Colonic mucosa (tissue), 4 donors: ENCODE measurements around the gene MCTP1. TPM values are rescaled to one million over a fixed set of nuclear protein-coding genes. Genes with fewer than 3 reads are reported as not detected.

Experiments used
- DNase-seq: peaks from one replicate; pipeline ENCODE4 v3.0.0-alpha.2; 2020
- H3K27ac ChIP-seq: fragments of 200-600 bp; one replicate; pipeline ENCODE4 v1.8.0; 2021
- H3K27me3 ChIP-seq: fragments of 200-600 bp; one replicate; pipeline ENCODE4 v1.8.0; 2021
- H3K36me3 ChIP-seq: fragments of 200-600 bp; one replicate; pipeline ENCODE4 v1.8.0; 2021
- H3K4me1 ChIP-seq: fragments of 200-600 bp; one replicate; pipeline ENCODE4 v1.8.0; 2021; ENCODE audit warnings: mild to moderate bottlenecking
- H3K4me3 ChIP-seq: fragments of 200-600 bp; one replicate; pipeline ENCODE4 v1.8.0; 2021
- H3K9ac ChIP-seq, 2 donors: one replicate each; pipeline ENCODE4 v1.7.0; 2013; ENCODE audit warnings: control low read depth in 2 of 2, low read depth in 2 of 2, low read length in 2 of 2
- H3K9me3 ChIP-seq: fragments of 200-600 bp; one replicate; pipeline ENCODE4 v1.8.0; 2021
- CTCF ChIP-seq: fragments of 200-600 bp; IDR thresholded peaks from one replicate; pipeline ENCODE4 v1.8.0; 2022; ENCODE audit warnings: antibody characterized with exemption, mild to moderate bottlenecking
- intact Hi-C: fragments of 100-400 bp; cut with DNase I; formaldehyde crosslinking; loops from one replicate; pipeline ENCODE4 v1.14.1; 2022
- total RNA-seq, 2 donors: library from RNA; stranded (reverse); fragmentation: NEBNext Ultra II Directional in 1 of 2; extraction: Animal tissue kit (Norgen Biotek cat#: 25700) in 1 of 2; gene quantifications; one replicate each; pipeline ENCODE4 v1.2.1, GENCODE V29; 2021
- donor health status: healthy.
- donor health status: DM: no; HTN: no; CAD: no.
- donor health status: DM: no; HTN: no; CAD: no.

MCTP1 gene
- total RNA-seq, 2 donors from 2014 or later: 2.8 to 10.3 TPM

- Histone ChIP-seq H3K9me3 (no peaks in the 10 kb centered on the region), H3K27me3 (no peaks in the 10 kb centered on the region), H3K27ac (no peak overlapping the region), H3K9ac (no peak overlapping the region), H3K4me3 (no peak overlapping the region), H3K4me1 (no peaks in the 10 kb centered on the region), H3K36me3 (no peaks in the 10 kb centered on the region)
- no peak for TF ChIP-seq CTCF
- DNase-seq: no peak
- intact Hi-C loops: no loop called here
These were observed 184.3 kb downstream of the MCTP1 start for GRCh38 chr5:95100551-95100950.

GRCh38 chr5:95098012-95098411 is 186.9 kb downstream of the MCTP1 start:
- H3K36me3 ChIP-seq: no peaks in the 10 kb centered on the region
- no peak for DNase-seq
- H3K27me3 ChIP-seq: no peaks in the 10 kb centered on the region
- H3K27ac ChIP-seq: no peak overlapping the region
- H3K9ac ChIP-seq: no peak overlapping the region
- no peak for TF ChIP-seq CTCF
- H3K9me3 ChIP-seq: no peaks in the 10 kb centered on the region
- no peak overlapping the region for H3K4me3 ChIP-seq
- no peaks in the 10 kb centered on the region for H3K4me1 ChIP-seq
- intact Hi-C loops: no loop called here

DNA sequence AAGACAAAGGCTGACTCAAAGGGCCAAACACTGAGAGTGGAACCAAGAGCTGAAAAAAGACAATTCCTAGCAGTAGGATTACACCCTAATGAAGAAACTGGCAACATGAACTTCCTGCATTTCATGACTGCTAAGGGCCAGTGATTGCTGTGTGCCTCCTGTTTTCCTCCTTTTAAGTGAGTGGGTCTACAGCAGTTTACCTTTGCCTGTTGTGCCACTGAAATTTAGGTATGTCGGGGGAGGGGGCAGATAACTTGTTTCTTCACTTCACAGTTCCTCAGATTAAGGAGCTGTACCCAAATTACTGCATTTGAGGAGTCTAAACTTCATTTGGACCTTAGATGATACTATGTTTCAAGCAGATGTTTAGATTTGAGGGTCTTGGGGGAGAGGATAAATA is 191.7 kb downstream of the MCTP1 start:
- intact Hi-C loops: no loop called here
- H3K9me3 ChIP-seq: no peaks in the 10 kb centered on the region
- no peak for DNase-seq

DNA sequence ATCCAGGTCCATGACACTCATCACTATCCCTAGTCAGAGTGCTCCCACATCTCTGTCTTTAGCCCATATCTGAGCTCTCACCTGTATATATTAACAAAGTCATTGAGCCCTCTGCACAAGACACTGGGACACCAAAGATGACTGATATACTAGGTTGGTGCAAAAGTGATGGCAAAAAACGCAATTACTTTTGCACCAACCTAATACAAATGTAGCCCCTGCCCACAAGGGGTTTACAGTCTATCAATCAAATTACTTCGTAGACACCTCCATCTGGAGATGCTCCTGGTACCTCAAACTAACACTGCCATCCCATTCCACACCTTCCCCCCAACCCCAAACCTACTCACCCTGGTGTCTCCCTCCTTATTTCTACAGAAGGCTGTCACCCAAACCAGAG is 194.1 kb downstream of the MCTP1 start:
- intact Hi-C loops: no loop called here
- no peaks in the 10 kb centered on the region for H3K9me3 ChIP-seq
- H3K4me1 ChIP-seq: no peaks in the 10 kb centered on the region
- H3K9ac ChIP-seq: no peak overlapping the region
- no peak for DNase-seq
- H3K36me3 ChIP-seq: no peaks in the 10 kb centered on the region
- no peaks in the 10 kb centered on the region for H3K27me3 ChIP-seq
- H3K4me3 ChIP-seq: no peak overlapping the region
- TF ChIP-seq CTCF: no peak
- H3K27ac ChIP-seq: no peak overlapping the region

More for the DNA sequence above, 191.7 kb downstream of the MCTP1 start:
- Histone ChIP-seq H3K4me3 (no peak overlapping the region), H3K9ac (no peak overlapping the region), H3K36me3 (no peaks in the 10 kb centered on the region), H3K4me1 (no peaks in the 10 kb centered on the region), H3K27me3 (no peaks in the 10 kb centered on the region), H3K27ac (no peak overlapping the region)
- TF ChIP-seq CTCF: no peak

DNA sequence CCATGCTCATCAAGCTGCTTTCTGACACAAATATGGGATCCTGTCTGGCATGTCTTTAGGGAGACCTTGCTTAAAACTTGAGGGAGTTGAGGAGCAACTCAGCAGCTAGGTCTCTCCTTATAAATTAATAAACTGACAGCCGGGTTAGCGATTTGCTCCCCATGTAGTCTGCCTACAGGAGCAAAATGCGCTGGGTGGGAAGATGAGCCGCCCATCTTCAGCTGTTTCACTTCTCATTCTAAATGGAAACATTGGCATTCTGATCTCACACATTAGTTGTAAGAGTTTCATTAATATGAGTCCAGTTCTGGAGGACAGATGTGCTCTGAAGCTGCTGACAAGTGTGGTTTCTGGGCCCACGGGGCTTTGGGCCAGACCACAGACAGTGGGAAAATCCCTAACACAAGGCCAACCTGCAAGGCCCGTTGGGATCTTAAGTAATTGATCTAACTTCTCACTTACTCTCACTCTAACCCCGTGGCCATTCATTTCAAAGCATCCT is 197.0 kb downstream of the MCTP1 start:
- Histone ChIP-seq H3K4me3 (no peak overlapping the region), H3K27ac (no peak overlapping the region), H3K9me3 (no peaks in the 10 kb centered on the region), H3K36me3 (no peaks in the 10 kb centered on the region), H3K27me3 (no peaks in the 10 kb centered on the region), H3K4me1 (no peaks in the 10 kb centered on the region), H3K9ac (no peak overlapping the region)
- no peak for DNase-seq
- TF ChIP-seq CTCF: no peak
- intact Hi-C loops: no loop called here
